Measurements from ENCODE around the gene DUSP8.

GRCh38 chr11:1597994-1598380, 25.9 kb upstream of the DUSP8 start, which contains the start of gene KRTAP5-2:
- TF ChIP-seq CTCF (IDR thresholded peaks at IDR 0.05 in 2 of 3, conservative IDR thresholded peaks at IDR 0.05 in 1 of 3; ENCODE audit: borderline replicate concordance in 1 of 3, insufficient read depth in 1 of 3, low read depth in 2 of 3, low read length in 2 of 3) (no peak), EGR1 (IDR thresholded peaks at IDR 0.05; ENCODE audit: low read depth) (no peak), ATF3 (IDR thresholded peaks at IDR 0.05) (no peak), POLR2AphosphoS5 (IDR thresholded peaks at IDR 0.05; ENCODE audit: low read depth, low read length) (no peak), EZH2phosphoT487 (IDR thresholded peaks at IDR 0.05; ENCODE audit: borderline replicate concordance) (no peak), ELF1 (IDR thresholded peaks at IDR 0.05; ENCODE audit: borderline replicate concordance, low read depth) (no peak), RAD21 (IDR thresholded peaks at IDR 0.05; ENCODE audit: low read depth) (no peak), POLR2A (IDR thresholded peaks at IDR 0.05; ENCODE audit: borderline replicate concordance, extremely low read depth, insufficient read depth, insufficient read length) (no peak), SRF (IDR thresholded peaks at IDR 0.05; ENCODE audit: low read depth) (no peak), SP1 (IDR thresholded peaks at IDR 0.05; ENCODE audit: low read depth) (no peak), EZH2 (IDR thresholded peaks at IDR 0.05) (no peak)

Data from HCT116 (cell line).